HepG2 (cell line): ENCODE results near the gene TPPP2. TPM values are rescaled to one million over a fixed set of nuclear protein-coding genes. Genes with fewer than 3 reads are reported as not detected.

Experiments used
- CREB1 ChIP-seq, 2 experiments: fragments of 450-650 bp in 1 of 2; IDR thresholded peaks; 2 replicates each; pipeline ENCODE4 v1.6.1; 2016 to 2017; ENCODE audit warnings: control low read depth in 1 of 2, mild to moderate bottlenecking in 1 of 2, missing compliant biosample characterization in 1 of 2, missing genetic modification characterization in 1 of 2
- DNMT1 ChIP-seq: sonication (generic); formaldehyde crosslinking; IDR thresholded peaks from 2 replicates; pipeline ENCODE4 v1.5.1; 2020; ENCODE audit warnings: mild to moderate bottlenecking, missing genetic modification reagents
- FLYWCH1 ChIP-seq: sonication (generic); formaldehyde crosslinking; IDR thresholded peaks from 2 replicates; pipeline ENCODE4 v1.8.1; 2023; ENCODE audit warnings: mild to moderate bottlenecking, missing genetic modification reagents
- HMGA1 ChIP-seq: sonication (generic); formaldehyde crosslinking; conservative IDR thresholded peaks from 2 replicates; pipeline ENCODE4 v1.4.0; 2020; ENCODE audit warnings: missing genetic modification reagents
- KMT2B ChIP-seq: IDR thresholded peaks from 2 replicates; pipeline ENCODE4 v1.6.1; 2016; ENCODE audit warnings: missing genetic modification reagents, missing compliant biosample characterization
- NFE2L2 ChIP-seq: fragments of 150-350 bp; IDR thresholded peaks from 2 replicates; pipeline ENCODE4 v1.6.1; 2014; ENCODE audit warnings: low read length
- SNRNP70 ChIP-seq: fragments of 200-400 bp; formaldehyde crosslinking; IDR thresholded peaks from 2 replicates; pipeline ENCODE4 v1.6.1; 2017; ENCODE audit warnings: mild to moderate bottlenecking, low read depth, low read length, moderate library complexity
- TBX3 ChIP-seq: fragments of 450-650 bp; IDR thresholded peaks from 2 replicates; pipeline ENCODE4 v1.6.1; 2017; ENCODE audit warnings: antibody characterized with exemption, mild to moderate bottlenecking, inconsistent platforms, borderline replicate concordance
- ZIK1 ChIP-seq: sonication (generic); formaldehyde crosslinking; IDR thresholded peaks from 2 replicates; pipeline ENCODE4 v1.5.0; 2020; ENCODE audit warnings: mild to moderate bottlenecking, low read depth, missing genetic modification reagents, borderline replicate concordance
- ZNF460 ChIP-seq: sonication (generic); formaldehyde crosslinking; IDR thresholded peaks from 2 replicates; pipeline ENCODE4 v1.5.1; 2020; ENCODE audit warnings: missing genetic modification reagents, mild to moderate bottlenecking, borderline replicate concordance
- ZNF569 ChIP-seq: sonication (generic); formaldehyde crosslinking; IDR thresholded peaks from 2 replicates; pipeline ENCODE4 v1.5.0; 2020; ENCODE audit warnings: mild to moderate bottlenecking, missing genetic modification reagents, moderate library complexity, borderline replicate concordance
- ZNF674 ChIP-seq: sonication (generic); formaldehyde crosslinking; IDR thresholded peaks from 2 replicates; pipeline ENCODE4 v1.5.0; 2020; ENCODE audit warnings: low read depth, mild to moderate bottlenecking, missing genetic modification reagents
- ZNF776 ChIP-seq: sonication (generic); formaldehyde crosslinking; IDR thresholded peaks from 2 replicates; pipeline ENCODE4 v1.4.0; 2020; ENCODE audit warnings: mild to moderate bottlenecking, missing genetic modification reagents
- ZNF816 ChIP-seq: sonication (generic); formaldehyde crosslinking; IDR thresholded peaks from 2 replicates; pipeline ENCODE4 v1.8.0; 2022; ENCODE audit warnings: missing genetic modification reagents, mild to moderate bottlenecking, borderline replicate concordance
- ZSCAN30 ChIP-seq: sonication (generic); formaldehyde crosslinking; IDR thresholded peaks from 2 replicates; pipeline ENCODE4 v1.5.0; 2020; ENCODE audit warnings: mild to moderate bottlenecking, missing genetic modification reagents
- ZZZ3 ChIP-seq: sonication (generic); formaldehyde crosslinking; IDR thresholded peaks from 2 replicates; pipeline ENCODE4 v1.4.0; 2020; ENCODE audit warnings: missing genetic modification reagents, mild to moderate bottlenecking, borderline replicate concordance
- polyA plus RNA-seq, 8 experiments: library from polyadenylated mRNA; depleted of rRNA in 3 of 8; stranded (reverse) in 7 of 8; unstranded in 1 of 8; fragments of >200 nt; fragmentation: Illumina TruSeq in 4 of 8; extraction: Trizol in 4 of 8; gene quantifications; 2 replicates each; pipeline versions ENCODE4 v1.2.1 to v1.2.3, GENCODE V29; 2011 to 2016; ENCODE audit warnings: low read depth in 4 of 8, missing spikeins in 1 of 8, mixed read lengths in 1 of 8; ENCODE audit not compliant: insufficient read depth in 1 of 8
- total RNA-seq, 5 experiments: library from RNA; depleted of rRNA; stranded (reverse); fragments of >200 nt; fragmentation: Illumina TruSeq; extraction: Trizol; gene quantifications; 2 replicates each; pipeline ENCODE4 v1.2.3, GENCODE V29; 2016; ENCODE audit warnings: low read depth in 1 of 5
- TF ChIP-seq, protein P1 (sequence below): sonication (generic); formaldehyde crosslinking; IDR thresholded peaks from 2 replicates; pipeline ENCODE4 v1.9.0; 2021; ENCODE audit warnings: missing genetic modification reagents, mild to moderate bottlenecking, borderline replicate concordance
- TF ChIP-seq, protein P2 (sequence below): sonication (generic); formaldehyde crosslinking; IDR thresholded peaks from 2 replicates; pipeline ENCODE4 v1.4.0; 2020; ENCODE audit warnings: mild to moderate bottlenecking, low read depth, missing genetic modification reagents
- TF ChIP-seq, protein P3 (sequence below): sonication (generic); formaldehyde crosslinking; IDR thresholded peaks from 2 replicates; pipeline ENCODE4 v1.4.0; 2020; ENCODE audit warnings: missing genetic modification reagents, borderline replicate concordance
- TF ChIP-seq, protein P4 (sequence below): sonication (generic); formaldehyde crosslinking; IDR thresholded peaks from 2 replicates; pipeline ENCODE4 v1.8.1; 2023; ENCODE audit warnings: missing genetic modification reagents, mild to moderate bottlenecking, borderline replicate concordance
- TF ChIP-seq, protein P5 (sequence below): sonication (generic); formaldehyde crosslinking; IDR thresholded peaks from 2 replicates; pipeline ENCODE4 v1.5.0; 2020; ENCODE audit warnings: missing genetic modification reagents, mild to moderate bottlenecking, borderline replicate concordance

The TPPP2 gene
- total and polyA plus RNA-seq, 2 of the 13 experiments (the other 11 are each of a cell fraction or from before 2014, with no cell fraction given): 0.58 to 4.2 TPM

DNA sequence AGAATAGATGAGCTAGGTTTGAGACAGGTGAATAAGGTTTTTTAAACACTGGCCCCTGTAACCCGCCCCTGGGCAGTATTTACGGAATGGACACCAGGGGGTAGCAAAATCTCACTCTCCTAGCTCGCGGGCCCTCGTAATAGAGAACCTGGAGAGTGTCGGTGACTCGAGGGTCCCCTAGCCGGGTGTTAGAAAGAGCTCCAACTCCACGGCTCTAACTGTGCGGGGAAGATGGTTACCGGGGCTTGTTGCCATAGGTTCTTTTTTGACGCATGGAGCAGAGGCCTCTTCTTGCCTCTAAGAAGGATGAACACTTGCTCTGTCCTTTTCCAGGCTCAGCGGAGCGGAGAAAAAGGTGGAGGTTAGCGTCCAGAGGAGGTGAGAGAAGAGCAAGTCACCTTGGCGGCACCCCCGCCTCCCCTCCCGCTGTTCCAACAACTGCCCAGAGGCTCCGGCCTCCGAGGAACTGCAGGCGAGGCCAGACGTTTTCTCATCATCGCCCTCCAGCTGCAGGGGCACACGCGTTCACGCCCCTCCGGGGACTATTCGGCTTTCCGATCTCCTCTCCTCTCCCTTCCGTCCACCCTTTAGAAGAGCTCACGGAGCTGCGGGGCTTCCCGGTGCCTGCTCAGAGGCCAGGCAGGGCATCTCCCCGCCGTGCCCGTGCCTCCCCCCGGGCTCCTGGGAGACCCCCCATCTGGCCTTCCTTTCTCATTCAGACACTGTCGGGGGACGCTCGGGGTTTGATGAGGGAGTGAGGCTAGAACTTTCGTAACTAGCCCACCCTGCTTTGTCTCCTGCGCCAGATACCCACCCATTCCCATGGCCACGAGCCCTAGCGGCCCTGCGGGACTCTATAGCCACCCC, 38.7 kb downstream of the TPPP2 start (continued):
- TF ChIP-seq, protein P1, sequence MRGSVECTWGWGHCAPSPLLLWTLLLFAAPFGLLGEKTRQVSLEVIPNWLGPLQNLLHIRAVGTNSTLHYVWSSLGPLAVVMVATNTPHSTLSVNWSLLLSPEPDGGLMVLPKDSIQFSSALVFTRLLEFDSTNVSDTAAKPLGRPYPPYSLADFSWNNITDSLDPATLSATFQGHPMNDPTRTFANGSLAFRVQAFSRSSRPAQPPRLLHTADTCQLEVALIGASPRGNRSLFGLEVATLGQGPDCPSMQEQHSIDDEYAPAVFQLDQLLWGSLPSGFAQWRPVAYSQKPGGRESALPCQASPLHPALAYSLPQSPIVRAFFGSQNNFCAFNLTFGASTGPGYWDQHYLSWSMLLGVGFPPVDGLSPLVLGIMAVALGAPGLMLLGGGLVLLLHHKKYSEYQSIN (CRISPR knock-in tag): no peak
- no peak for TF ChIP-seq ZIK1
- TF ChIP-seq HMGA1 (CRISPR knock-in tag): no peak
- TF ChIP-seq TBX3: no peak; the same call in 1 of the 2 replicates
- no peak for TF ChIP-seq ZNF816 (CRISPR knock-in tag)
- TF ChIP-seq ZNF776 (CRISPR knock-in tag): peak; percentile 30; the same call in 1 of the 2 replicates
- no peak for TF ChIP-seq DNMT1 (CRISPR knock-in tag)
- TF ChIP-seq, protein P2, sequence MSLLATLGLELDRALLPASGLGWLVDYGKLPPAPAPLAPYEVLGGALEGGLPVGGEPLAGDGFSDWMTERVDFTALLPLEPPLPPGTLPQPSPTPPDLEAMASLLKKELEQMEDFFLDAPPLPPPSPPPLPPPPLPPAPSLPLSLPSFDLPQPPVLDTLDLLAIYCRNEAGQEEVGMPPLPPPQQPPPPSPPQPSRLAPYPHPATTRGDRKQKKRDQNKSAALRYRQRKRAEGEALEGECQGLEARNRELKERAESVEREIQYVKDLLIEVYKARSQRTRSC (CRISPR knock-in tag): no peak
- no peak for TF ChIP-seq FLYWCH1 (CRISPR knock-in tag)
- TF ChIP-seq, protein P3, sequence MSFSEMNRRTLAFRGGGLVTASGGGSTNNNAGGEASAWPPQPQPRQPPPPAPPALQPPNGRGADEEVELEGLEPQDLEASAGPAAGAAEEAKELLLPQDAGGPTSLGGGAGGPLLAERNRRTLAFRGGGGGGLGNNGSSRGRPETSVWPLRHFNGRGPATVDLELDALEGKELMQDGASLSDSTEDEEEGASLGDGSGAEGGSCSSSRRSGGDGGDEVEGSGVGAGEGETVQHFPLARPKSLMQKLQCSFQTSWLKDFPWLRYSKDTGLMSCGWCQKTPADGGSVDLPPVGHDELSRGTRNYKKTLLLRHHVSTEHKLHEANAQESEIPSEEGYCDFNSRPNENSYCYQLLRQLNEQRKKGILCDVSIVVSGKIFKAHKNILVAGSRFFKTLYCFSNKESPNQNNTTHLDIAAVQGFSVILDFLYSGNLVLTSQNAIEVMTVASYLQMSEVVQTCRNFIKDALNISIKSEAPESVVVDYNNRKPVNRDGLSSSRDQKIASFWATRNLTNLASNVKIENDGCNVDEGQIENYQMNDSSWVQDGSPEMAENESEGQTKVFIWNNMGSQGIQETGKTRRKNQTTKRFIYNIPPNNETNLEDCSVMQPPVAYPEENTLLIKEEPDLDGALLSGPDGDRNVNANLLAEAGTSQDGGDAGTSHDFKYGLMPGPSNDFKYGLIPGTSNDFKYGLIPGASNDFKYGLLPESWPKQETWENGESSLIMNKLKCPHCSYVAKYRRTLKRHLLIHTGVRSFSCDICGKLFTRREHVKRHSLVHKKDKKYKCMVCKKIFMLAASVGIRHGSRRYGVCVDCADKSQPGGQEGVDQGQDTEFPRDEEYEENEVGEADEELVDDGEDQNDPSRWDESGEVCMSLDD: no peak
- TF ChIP-seq SNRNP70: no peak
- TF ChIP-seq ZNF460 (CRISPR knock-in tag): no peak
- TF ChIP-seq ZNF569 (CRISPR knock-in tag): no peak
- TF ChIP-seq KMT2B (CRISPR knock-in tag): no peak; the same call in 1 of the 2 replicates
- no peak for TF ChIP-seq ZSCAN30 (CRISPR knock-in tag)
- TF ChIP-seq, protein P4, sequence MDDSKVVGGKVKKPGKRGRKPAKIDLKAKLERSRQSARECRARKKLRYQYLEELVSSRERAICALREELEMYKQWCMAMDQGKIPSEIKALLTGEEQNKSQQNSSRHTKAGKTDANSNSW (CRISPR knock-in tag): no peak
- TF ChIP-seq ZZZ3 (CRISPR knock-in tag): no peak
- TF ChIP-seq ZNF674 (CRISPR knock-in tag): no peak
- TF ChIP-seq, protein P5, sequence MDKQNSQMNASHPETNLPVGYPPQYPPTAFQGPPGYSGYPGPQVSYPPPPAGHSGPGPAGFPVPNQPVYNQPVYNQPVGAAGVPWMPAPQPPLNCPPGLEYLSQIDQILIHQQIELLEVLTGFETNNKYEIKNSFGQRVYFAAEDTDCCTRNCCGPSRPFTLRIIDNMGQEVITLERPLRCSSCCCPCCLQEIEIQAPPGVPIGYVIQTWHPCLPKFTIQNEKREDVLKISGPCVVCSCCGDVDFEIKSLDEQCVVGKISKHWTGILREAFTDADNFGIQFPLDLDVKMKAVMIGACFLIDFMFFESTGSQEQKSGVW (CRISPR knock-in tag): no peak
- no peak for TF ChIP-seq CREB1 (IDR thresholded peaks at IDR 0.05)
- no peak for TF ChIP-seq CREB1 (CRISPR knock-in tag; IDR thresholded peaks at IDR 0.05)
- no peak for TF ChIP-seq NFE2L2
